ENCODE results near the gene EPHA4.

EPHA4 gene

DNA sequence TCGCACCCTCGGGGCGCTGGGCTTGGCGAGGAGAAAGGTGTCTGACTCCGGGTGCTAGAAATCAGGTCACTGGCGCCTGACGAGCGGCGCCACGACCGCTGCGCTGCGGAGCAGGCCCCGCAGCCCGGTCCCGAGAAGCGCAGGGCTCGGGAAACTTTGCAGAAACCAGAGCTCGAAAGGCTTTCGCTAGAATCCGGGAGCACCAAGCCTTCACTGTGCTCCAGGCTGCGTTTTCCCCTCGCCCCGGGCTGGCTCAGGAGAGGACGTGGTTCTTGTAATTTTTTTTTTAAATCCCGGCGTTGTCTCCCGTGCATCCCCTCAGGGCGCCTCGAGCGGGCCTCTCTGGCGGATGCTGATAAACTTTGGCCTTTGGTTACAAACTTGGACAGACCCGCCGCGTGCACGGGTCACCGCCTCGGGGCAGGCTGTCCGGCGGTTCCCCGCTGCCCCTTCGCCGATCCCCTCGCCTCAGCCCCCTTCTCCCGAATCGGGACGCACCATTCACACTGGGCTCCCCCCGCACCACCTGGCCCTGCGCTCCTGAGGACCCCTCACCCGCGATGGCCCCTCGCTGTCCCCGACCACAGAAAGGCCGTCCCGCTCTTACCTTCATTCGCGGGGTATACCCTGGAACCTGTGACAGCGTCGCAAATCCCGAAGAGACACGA, 419 bp downstream of the EPHA4 start:
- DNase-seq (ENCODE audit: low read depth), result no peak

DNA sequence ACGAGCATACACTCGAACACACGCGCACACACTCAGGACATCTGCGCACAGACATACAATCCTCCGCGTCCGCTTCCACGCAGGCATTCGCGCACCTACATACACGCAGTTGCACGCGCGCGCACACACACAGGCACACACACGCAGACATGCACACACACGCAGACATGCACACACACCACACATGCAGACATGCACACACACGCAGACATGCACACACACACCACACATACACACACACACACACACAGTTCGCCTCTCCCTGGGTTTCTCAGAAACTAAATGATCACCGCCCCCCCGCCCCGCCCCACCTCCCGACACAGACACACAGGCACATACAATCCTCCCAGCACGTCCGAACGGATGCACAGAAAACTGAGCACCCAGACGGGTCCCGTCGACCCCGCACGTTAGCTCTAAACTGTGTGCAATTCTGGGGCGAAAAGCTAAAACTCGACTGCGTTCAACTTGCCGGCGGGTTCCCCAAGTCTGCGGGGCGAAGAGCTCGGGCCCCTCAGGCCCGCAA, 1.0 kb downstream of the EPHA4 start:
- DNase-seq (ENCODE audit: low read depth), result no peak

DNA sequence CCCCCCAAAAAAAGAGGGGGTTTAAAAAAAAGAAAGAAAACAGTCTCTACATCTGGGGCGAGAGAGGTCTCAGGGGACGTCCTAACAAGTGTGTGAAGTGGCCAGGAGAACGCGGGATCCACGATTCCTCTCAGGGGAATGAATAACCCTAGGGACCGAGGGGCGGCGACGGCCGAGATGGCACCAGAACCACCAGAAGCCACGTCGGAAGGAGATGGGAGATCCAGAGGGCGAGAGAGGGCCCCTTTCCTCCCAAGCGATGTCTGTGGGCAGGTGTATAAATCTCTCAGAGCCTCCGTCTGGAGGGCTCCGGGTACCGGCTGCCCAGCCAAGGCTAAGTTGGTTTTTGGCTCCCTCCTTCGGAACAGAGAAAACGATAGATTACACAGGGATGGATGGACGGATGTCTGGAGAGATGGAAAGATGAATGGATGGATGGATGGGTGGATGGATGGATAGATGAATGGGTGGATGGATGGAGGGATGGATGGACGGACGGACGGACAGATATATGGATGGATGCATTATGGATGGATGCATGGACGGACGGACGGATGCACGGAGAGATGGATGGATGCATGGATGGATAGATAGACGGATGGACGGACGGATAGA, 1.7 kb downstream of the EPHA4 start:
- no peak for DNase-seq (ENCODE audit: low read depth)

DNA sequence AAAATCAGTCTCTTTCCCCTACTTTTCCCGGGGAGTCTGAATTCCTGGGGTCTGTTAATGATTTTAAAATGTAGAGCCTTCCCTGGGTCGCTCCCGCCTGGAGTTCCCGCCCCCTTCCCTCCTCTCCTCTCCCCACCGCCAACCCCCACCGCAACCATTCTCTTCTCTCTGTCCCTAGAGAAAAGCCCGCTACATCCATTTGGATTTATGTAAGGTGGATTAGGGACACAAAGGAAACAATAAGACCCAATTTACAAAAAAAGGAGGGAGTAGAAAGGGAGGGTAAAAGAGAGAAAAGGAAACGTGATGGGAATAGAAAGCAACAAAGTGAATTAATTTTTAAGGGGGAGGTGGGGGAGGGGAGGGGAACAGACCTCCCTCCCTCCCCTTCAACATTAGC, 2.2 kb downstream of the EPHA4 start:
- DNase-seq (ENCODE audit: low read depth), result no peak

GRCh38 chr2:221569425-221569845, 2.7 kb downstream of the EPHA4 start:
- no peak for DNase-seq (ENCODE audit: low read depth)

- no peak for DNase-seq (ENCODE audit: low read depth)
Observed at GRCh38 chr2:221568299-221568698, 3.8 kb downstream of the EPHA4 start.

- no peak for DNase-seq (ENCODE audit: low read depth)
Observed at GRCh38 chr2:221567809-221568208, 4.3 kb downstream of the EPHA4 start.

DNA sequence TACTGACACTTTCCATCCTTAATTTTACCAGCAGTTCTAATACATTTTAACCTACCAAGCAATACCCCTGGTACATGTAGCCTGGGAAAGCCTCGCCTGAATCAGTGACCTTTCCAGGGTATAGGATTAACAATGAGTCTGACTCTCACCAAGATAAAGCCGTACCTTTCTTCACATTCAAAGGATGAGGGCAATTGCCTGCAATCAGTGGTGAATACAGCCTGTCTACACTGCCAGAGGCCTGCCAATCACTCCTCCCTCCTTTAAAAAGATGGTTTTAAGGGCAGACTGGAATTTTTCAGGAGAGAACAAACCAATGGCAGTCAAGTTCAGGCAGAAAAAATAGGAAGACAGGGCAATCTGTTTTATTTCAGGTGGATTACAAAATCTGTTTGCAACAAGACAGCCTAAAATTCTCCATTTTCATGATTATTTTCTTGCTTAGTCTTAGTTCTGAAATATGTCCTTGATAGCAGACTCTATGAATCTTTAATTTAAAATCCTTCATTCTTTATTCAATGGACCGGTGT, 4.8 kb downstream of the EPHA4 start:
- DNase-seq (ENCODE audit: low read depth), result no peak

GRCh38 chr2:221563270-221563985, 8.7 kb downstream of the EPHA4 start:
- no peak for DNase-seq (ENCODE audit: low read depth)

GRCh38 chr2:221562226-221562625, 9.9 kb downstream of the EPHA4 start:
- no peak for DNase-seq (ENCODE audit: low read depth)

GRCh38 chr2:221561770-221562169, 10.3 kb downstream of the EPHA4 start:
- DNase-seq (ENCODE audit: low read depth), result no peak

DNA sequence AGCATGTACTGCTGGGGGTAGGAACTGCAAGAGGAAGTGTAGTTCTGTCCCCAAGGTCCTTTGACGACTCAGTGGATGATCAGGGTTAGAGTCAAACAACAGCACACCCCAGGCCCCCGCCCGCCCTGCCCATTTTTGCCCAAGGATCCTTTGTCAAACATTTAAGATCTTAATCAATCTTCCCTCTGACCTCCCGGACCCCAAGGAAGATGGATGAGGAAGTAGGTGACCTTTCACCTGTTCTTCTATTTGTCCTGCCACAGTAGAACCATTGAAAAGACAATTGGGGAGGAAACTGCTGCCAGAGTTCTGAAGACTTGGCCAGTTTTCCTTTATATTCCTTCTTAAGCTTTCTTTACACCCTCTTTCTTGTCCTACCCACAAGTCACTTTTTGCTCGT, 12.1 kb downstream of the EPHA4 start:
- no peak for DNase-seq (ENCODE audit: low read depth)

DNA sequence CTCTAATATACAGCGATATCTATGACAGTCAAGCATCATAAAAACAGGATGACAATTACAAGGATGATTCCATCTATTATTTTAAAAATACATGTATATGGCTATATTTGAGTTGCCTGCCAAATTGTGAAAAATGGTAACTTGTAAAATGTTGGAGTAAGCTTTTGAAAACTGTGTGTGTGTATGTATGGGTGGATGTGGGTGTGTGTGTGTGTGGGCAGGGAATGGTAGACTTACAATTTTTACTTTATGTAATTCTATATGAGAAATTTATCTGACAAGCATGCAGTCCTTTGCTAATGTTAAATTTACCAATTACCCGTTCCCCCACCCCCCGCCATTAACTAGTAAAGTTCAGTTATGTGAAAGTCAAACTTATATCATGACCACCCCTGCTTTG, 14.0 kb downstream of the EPHA4 start:
- DNase-seq (ENCODE audit: low read depth), result no peak

DNA sequence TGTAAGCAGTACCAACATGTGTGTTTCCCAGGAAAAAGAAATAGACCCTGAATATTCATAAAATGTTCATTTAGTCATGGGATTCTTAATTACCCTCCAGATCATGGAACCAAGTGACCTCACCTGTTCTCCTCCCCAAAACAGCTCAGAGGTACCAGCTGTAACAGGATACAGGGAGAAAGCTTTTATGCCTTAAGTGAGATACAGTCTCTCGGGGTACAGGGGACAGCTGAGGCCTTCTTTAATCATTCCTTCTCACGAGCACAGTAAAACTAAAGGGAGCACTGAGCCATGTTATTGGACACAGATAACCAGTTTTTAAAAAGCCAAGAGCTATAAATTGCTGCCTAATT, 16.6 kb downstream of the EPHA4 start:
- no peak for DNase-seq (ENCODE audit: low read depth)

GRCh38 chr2:221554769-221555493, 17.2 kb downstream of the EPHA4 start:
- DNase-seq (ENCODE audit: low read depth), result peak; percentile 21

- DNase-seq (ENCODE audit: low read depth), result no peak
Observed at GRCh38 chr2:221553333-221553732, 18.8 kb downstream of the EPHA4 start.

- no peak for DNase-seq (ENCODE audit: low read depth)
Observed at GRCh38 chr2:221552291-221552690, 19.8 kb downstream of the EPHA4 start.

- no peak for DNase-seq (ENCODE audit: low read depth)
Observed at GRCh38 chr2:221551864-221552263, 20.2 kb downstream of the EPHA4 start.

DNA sequence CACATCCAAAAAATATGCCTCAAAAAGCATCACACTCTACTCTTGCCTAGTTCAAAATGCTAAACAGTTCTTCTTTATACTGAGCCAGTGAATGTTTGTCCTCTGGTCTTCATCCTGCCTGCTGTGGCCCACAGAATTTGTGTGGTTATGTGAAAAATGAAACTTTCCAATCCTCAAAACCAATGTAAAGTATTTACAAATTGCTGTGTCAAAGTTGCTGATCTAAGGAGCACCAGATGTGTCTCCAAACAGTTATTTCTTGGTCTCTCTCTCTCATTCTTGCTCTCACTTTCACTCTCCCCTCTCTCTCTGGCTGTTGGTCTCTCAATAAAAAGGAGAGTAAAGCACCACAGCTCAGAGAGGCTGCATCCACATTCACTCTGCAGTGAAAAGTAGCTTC, 23.0 kb downstream of the EPHA4 start:
- no peak for DNase-seq (ENCODE audit: low read depth)

GRCh38 chr2:221546505-221547225, 25.4 kb downstream of the EPHA4 start:
- DNase-seq (ENCODE audit: low read depth), result no peak

GRCh38 chr2:221541131-221541735, 30.9 kb downstream of the EPHA4 start:
- DNase-seq (ENCODE audit: low read depth), result no peak

Data from GM04504 (cell line).